Renal pelvis (tissue), 4 donors: ENCODE measurements around the gene AP1G2. TPM values are rescaled to one million over a fixed set of nuclear protein-coding genes. Genes with fewer than 3 reads are reported as not detected.

ENCODE experiments used
- DNase-seq: peaks from one replicate; pipeline ENCODE4 v3.0.0-alpha.2; 2013
- polyA plus RNA-seq, 3 donors: library from polyadenylated mRNA; unstranded; fragments of 120-200 nt; gene quantifications; one replicate each; pipeline ENCODE4 v1.2.1, GENCODE V29; 2013; ENCODE audit not compliant: insufficient read length in 3 of 3

Gene AP1G2
- polyA plus RNA-seq, 3 donors: 79.0 to 122 (median 113) TPM

DNA sequence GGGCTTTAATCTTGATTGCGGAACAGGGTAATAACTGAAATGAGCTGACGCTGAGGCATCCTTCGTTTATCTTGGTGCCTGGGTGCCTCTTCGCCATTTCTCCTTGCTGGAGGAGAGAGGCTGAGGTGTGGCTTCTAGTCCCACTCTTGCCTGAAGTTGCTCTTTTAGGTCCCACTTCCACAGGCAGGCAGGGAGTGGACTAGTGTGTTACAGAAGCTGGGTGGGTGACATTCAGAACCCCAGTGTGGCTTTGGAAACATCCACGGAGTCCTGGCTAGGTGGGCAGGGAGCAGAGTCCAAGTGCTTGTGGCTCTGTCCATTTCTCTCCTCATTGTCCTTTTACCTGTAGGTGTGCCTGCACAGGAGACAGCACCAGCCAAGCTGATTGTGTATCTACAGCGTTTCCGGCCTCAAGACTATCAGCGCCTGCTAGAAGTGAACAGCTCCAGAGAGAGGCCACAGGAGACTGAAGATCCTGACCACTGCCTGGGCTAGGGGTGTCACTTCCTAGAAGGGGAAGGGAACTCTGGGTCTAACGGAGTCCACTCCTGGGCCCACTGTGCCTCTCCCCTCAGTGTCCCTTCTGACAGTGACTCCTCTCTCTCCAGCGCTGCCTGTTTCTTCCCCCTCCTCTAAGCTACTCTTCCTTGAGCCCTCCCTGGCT lies 9.1 kb downstream of the AP1G2 start:
- no peak for DNase-seq

DNA sequence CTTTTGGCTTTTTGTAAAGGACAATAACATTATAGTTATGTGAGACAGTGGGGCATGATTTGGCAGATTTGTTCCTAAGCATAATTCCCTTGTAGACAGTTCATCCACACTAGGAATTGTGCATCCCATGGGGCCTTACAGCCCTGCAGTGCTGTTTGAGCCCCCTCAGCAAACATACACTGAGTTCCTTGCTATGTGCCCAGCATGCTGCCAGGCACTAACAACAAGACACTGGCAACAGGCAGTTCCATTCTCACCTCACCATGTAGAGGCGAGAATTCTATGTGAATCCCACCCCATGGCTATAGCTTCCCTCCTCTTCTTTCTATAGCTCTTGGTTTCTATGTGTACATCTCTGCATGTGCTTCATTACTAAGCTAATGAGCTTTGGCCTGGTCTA lies 9.6 kb downstream of the AP1G2 start:
- DNase-seq: no peak

DNA sequence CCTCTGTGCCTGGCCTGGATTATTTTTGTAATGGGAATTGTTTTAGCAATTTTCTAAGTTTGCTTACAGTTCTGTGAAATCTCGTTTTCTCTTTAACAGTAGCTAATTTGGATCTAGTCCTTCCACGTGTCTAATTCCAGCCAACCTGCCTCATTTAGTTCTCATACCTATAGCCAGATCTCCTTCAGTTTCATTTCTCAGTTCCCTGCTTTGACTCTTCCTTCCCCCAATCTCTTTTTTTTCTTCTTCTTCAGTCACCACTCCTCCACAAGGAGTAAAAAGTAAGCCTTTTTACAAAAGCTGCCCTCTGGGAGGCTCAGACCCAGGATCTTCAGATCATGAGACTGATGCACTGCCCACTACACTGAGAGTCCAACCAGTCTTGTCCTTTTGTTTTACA lies 10.1 kb downstream of the AP1G2 start:
- DNase-seq: no peak

DNA sequence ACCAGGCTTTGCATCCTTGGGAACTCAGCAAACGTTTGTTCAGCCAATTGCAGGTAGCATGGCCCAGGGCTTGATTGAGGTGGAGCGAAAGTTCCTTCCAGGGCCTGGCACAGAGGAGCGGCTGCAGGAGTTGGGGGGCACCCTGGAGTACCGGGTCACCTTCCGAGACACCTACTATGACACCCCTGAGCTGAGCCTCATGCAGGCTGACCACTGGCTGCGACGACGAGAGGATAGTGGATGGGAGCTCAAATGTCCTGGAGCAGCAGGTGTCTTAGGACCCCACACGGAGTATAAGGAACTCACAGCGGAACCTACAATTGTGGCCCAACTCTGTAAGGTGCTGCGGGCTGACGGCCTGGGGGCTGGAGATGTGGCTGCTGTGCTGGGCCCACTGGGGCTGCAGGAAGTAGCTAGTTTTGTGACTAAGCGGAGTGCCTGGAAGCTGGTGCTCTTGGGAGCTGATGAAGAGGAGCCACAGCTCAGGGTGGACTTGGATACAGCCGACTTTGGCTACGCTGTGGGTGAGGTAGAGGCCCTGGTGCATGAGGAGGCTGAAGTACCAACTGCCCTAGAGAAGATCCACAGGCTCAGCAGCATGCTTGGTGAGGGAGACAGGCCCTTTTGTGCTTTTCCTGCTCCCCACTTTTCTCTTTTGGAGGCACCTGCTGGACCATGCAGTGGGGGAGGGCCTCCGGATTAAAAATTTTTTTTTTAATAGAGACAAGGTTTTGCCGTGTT lies 10.7 kb downstream of the AP1G2 start:
- no peak for DNase-seq

DNA sequence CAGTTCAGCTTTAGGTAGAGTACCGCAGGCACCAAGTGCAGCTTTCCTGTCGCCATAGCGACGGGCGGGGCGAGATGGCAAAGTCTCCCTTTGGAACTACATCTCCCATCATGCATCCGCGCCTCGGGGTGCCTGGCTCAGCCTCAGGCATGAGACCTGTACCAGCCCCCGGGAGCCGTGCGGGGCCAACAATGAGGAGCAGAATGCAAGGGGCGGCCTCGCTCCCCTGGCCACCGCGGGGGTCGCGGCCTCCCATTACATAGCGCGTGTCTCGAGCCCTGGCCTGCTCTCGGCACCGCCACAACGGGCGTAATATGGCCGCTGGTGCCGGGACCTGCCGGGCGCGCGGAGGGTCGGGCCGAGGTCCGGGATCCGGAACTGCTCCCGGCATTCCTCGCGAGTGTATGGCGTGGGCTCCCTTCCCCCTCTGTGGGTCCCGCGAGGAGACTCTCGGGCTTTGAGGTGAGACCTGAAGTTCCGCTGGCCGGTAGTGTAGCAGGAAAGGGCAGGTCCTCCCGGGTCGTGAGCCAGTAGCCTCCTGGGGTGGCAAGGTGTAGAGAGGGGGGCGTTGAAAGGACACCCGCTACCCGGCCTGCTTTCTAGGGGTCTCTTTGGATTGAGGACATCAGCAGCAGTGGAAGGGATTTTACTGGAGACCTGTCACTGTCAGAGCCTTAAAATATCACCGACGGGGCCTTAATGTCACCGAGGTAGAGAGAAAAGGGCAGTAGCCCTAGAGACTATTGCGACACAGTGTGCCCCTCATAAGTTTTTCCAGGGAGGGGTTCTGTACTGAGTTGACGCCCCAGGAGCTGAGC lies 11.5 kb downstream of the AP1G2 start, which contains the start of gene THTPA:
Gene THTPA (plus strand): TSS at position 390 of the 818 bp plus-strand sequence. CDS start 487 bp downstream, outside the sequence.
- DNase-seq: peak; percentile 89

DNA sequence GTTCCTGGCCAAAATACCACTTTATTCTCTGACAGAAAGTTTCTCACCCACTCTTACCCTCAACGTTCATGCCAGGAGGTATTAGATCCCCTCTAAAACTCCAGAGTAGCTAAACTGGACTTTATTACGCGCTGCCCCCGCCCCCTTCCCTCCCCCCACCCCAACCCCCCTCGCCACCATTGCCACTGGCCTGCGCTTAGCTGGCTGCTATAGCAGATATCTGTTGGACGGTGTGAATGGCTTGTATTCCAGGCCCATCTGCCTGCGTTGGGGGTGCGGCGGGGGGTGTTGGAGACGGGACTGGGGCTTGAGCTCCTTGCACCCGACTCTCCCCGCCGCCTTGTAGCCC lies 12.1 kb downstream of the AP1G2 start:
- no peak for DNase-seq

DNA sequence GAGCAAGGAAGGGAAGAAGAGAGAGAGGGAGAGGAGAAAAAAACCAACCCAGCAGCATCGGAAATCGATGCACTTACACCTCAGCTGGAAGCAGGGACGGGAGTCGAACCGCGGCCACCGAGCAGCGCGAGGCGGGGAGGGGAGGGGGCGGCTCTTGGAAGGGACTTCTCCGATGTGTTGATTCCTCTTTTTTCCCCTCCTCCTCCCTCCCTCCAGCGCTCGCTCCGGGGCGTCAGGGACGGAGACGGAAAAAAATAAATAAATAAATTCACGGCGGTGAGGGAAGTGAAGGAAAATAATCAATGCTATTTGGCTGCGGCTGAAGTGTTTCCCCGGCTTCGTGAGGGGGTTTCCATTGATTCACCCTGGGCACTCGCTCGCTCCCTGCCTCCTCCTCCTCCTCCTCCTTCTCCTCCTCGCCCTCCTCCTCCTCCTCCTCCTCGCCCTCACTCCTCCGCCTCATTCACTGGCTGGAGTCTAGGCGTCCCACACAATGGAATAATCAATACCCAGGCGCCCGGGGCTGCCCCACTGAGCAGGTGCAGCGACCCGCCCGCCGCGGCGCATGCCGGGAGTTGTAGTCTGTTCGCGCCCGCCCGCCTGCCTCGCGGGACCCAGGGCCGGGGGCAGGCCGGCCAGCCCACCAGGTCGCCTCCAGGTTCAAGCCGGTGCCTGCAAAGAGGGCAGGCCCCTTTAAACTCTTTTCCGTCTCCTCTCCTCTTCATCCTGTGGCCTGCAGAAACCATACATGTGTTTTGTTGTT lies 16.1 kb downstream of the AP1G2 start, which contains the start of gene ZFHX2:
Gene ZFHX2 (minus strand): TSS at position 500 of the 763 bp plus-strand sequence. CDS start 16,440 bp downstream, outside the sequence.
- DNase-seq: no peak

DNA sequence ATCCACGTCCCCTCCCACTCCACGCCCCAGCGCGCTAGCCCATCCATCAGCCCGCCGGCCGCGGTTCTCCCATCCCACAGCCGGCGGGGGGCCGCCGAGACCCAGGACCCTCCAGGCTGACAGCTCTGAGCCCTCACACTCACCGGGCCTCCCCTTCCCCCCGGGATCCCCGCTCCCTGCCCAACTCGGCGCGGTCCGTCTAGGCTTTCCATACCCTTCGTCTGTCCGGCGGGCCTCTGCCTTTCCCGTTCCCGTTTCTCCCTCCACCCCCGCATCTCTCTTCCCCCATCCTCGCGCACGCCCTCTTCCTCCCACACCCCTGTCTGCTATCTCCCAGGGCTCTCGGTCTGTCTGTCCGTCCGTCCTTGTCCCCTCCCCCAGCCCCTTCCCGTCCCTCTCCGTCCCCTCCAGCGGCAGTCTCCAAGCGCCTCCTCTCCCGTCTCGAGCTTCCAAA lies 16.8 kb downstream of the AP1G2 start:
- no peak for DNase-seq

DNA sequence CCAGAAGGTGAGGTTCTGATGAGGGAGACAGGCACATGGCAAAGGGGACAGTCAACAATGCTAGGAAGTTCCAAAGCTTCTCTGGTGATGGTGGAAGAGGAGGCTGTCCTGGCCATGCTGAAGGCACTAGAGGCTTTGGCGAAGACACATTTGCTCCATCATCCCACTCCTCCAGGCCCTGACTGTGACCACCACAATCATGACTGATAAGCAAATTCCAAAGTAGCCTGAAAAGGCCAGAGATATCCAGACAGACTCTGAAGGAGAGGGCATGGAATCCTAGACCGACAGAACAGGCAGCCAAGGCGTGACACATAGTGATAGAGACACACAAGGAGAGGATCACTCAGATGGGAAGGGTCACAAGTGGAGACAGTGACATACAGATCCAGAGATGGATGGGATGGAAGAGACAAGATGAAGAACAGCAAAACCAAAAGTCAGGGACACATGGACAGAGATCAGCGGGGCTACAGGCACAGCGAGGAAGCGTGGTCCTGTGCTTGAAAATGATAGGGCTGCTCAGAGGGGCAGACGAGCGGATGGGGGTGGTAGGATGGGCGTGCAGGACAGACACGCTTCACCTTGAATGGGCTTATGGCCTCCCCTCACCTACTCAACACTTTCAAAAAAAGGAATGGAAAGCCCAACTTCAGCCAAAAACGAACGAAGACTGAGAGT lies 17.3 kb downstream of the AP1G2 start:
- DNase-seq: no peak

DNA sequence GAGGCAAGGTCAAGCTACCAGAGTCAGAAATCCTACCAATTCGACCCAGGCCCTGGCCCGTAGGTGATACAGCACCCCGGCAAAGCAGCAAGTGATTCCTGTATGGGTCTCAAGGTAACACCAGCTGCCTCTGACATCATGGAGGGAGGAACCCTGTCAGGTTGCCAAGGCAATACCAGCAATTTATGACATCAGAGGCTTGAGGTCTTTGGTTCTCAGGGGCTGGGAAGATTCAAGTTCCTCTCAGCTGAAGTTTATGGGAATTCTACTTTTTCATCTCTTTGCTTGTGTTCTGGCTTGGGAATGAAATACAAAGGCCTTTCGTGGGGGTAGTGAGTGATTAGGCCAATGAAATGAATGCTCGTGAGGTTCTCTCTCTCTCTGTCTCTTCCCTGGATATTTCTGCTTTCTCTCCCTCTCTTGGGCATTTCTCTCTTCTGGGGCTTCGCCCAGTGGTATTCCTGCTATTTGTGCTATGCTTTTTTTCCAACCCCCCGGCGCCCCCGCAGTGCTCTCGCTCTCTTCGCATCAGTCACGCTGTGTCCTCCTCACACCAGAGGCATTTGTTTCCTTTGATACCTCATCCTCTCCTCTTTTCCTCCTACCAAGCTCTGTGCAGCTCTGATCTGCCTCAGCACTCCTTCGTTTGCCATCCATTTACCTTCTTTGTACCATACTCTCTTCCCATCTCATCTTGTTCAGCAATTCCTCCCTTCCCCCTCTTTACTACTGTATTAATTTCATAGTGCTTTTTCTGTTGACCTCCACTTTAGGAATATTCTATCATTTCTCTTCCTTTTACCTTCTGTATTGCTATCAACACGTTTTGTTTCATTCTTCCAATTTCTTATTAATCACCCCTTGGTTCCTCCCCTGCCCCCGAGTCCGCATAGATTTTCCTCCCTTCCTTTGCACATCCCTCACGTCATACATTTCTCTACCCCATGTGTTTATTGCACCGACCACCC lies 19.0 kb downstream of the AP1G2 start:
- peak; percentile 72 for DNase-seq

DNA sequence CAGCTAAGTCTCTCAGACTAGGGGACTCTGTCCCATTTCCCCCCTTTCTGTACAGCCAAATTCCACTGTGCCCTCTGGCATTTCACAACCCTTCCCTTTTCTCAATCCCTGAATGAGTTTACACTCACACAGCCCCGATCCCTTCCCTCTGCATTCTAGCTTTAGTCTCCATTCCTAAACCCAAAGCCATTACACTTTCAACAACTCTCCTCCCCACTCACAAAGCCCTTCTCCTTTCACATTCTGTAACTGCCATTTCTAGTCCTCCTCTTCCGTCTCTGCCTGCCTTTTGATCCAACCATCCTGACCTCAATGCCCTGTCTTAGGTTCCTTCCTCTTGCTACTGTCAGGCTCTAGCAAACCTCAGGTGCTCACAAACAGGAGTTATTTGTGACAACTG lies 19.7 kb downstream of the AP1G2 start:
- no peak for DNase-seq

DNA sequence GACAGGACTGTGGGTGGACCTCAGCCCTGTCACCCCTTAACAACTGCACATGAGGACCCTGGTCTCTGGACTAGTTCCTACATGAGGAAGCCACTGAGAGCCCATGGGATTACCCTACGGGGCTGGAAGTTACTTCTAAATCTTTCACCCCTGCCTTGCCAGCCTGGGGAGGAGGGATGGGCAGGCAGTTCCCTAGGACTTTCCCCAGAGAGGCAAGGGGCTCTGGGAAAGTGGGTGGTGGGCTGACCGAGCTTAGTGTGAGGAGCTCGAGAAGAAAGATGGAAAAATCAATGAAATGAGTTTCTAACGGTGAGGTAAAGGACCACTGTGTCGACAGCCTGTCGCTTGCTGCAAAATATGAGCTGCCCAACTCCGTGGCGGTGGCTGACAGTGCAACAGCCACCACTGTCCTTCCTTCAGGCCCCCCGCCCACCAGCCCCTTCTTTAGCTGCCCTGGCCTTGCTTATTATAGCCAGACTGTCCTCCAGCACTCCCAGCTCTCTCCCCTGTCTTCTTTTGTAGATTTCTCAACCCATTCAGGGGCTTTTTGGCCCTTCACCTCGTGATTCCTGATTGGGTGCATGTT lies 21.0 kb downstream of the AP1G2 start:
- no peak for DNase-seq

DNA sequence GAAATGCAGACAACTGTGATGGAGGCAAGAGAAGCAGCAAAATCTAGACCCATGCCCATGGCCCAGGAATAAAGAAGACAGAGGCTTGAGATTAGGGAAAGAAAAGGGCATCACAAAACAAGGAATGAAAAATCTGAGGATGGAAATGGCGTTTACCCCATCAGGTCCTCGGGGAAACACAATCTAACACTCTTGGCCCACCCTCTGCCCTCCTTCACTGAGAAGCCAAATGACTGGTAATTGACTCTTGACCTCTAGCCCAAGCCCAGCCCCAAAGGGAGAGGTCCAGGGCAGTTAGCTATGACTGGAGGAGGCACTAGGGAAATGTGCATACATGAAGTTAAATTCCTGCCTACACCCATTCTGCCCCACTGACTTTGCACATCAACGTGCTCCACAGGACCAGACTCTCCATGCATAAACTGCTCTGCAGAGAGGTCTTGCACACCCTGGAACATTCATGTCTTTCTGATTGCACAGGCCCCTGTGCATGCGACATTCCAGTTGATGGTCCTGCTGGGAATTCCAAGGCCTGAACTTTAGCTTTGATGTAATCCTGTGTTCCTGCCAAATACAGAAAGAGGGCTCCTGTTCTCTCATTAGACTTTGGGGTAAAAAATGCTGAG lies 21.7 kb downstream of the AP1G2 start:
- DNase-seq: no peak

DNA sequence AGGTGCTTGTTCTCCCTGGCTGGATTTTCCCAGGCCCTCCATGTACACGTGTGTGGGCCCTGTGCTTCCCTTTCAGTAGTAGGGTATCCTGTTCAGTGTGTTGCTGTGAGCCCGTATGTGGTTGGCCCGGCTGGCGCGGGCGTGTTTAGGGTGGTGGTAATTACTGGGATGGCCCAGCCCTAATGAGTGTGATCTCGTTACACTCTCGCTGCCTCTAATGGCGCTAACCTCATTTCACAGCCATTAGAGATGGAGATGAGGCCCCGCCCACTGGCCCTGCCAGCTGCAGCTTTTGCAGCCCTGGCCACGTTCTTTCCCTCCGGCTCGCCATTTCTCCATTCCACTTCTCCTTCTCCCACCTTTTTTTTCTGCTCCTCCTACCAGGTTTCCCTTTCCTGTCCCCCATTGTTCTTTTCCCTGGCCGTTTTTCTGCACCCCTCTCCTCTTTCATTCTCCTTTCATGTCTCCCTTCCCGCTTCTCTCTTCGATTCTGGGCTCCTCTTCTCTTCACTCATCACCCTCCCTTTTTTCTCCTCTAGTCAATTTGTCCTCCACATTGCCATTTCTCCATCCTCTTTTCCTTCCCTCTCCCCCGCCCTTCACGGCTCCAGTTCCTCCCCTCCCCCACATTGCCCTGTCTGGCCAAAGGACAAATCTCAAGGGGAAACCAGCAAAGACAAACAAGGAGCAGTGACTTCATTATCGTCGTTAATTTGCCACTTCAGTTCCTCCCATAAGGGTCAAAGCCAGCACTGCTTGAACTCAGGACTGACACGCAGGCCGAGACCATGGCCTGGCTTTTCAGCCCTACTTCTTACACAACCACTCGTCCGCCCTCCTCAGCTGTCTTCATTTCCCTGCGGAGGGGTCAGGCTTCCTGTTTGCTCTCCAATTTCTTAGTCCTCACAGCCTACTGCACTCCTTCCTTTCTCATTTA lies 22.8 kb downstream of the AP1G2 start:
- no peak for DNase-seq

DNA sequence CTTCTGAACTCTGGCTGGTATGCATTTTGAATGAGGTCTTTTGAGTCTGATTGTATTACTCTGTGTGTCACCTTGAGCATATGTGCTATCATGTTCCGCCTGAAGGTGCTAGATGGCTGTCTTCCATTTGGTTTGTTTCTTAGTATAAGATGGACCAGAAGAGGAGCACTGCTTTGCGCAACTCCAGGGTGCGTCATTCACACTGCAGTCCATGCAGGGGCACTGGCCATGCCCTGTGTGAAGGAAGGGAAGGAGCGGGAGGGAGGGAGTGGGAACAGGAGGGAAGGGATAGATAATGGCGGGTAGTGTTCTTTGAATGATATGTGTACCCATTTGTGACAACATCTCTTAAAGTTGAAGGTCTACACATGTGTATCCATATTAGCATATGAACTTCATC lies 24.2 kb downstream of the AP1G2 start:
- no peak for DNase-seq

DNA sequence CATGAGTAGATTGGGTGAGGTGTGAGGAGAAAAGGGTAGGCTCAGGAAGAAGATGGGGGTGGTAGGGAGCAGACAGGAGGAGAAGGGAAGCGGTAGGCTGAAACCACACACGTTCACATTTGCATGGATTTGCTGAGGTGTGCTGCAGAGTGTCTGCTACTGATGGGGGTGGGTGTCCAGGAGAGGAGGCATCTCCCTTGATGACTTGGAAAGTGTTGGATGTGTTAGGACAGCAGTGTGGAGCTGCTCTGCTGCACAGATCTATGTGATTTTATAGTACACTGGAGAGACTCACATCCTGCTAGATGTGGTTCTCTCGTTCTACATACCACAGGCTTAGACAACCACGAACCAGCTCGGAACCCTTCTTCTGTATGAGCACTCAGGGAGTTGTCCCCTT lies 25.3 kb downstream of the AP1G2 start:
- no peak for DNase-seq

DNA sequence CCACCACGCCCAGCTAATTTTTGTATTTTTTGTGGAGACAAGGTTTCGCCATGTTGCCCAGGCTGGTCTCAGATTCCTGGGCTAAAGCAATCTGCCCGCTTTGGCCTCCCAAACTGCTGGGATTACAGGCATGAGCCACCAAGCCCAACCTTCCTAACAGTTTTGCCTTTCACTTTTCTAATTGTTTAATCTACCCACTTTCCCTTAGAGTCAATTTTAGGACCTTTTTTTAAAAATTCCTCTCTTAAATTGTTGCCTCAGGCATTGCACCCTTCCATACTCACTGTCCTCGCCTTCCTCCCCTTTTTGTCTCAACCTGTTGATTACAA lies 27.5 kb downstream of the AP1G2 start:
- no peak for DNase-seq
